IMR-90 (cell line): ENCODE results near the gene KRTAP10-1. TPM values are rescaled to one million over a fixed set of nuclear protein-coding genes. Genes with fewer than 3 reads are reported as not detected.

Source experiments
- ATAC-seq: fragments of 200-7000 bp; cut with Tn5 transposase; 2 replicates; pipeline ENCODE4 v1.9.1; 2020; ENCODE audit warnings: low read depth, mild to moderate bottlenecking, moderate library complexity
- BruUV-seq: library from RNA; stranded (reverse); fragments of 400-500 nt; replicated peaks from 2 replicates; lab custom pipeline; 2021; lab: Mats Ljungman, UMichigan
- CTCF ChIA-PET: fragments of 300-600 bp; formaldehyde crosslinking; extraction: SDS; loops from one replicate; lab custom pipeline; 2021; ENCODE audit warnings: antibody characterized with exemption; lab: Yijun Ruan, JAX
- POLR2A ChIA-PET: fragments of 300-600 bp; sonication (Branson Sonifier 250); formaldehyde crosslinking; loops from one replicate; lab custom pipeline; 2022; ENCODE audit warnings: antibody characterized with exemption; ENCODE audit not compliant: unreplicated experiment; lab: Charles Lee
- DNase-seq: peaks from one replicate; pipeline ENCODE4 v3.0.0; 2013
- H2AFZ ChIP-seq: replicated peaks from 2 replicates; pipeline ENCODE3; 2013; ENCODE audit warnings: low read length, mild to moderate bottlenecking; ENCODE audit not compliant: poor library complexity
- H2AK5ac ChIP-seq: 2 replicates; pipeline ENCODE4 v1.6.1; 2013; ENCODE audit warnings: low read depth, low read length, inconsistent platforms
- H2AK9ac ChIP-seq: replicated peaks from 2 replicates; pipeline ENCODE3; 2013; ENCODE audit warnings: mild to moderate bottlenecking, low read depth, low read length, moderate library complexity; ENCODE audit not compliant: poor library complexity
- H2BK120ac ChIP-seq: 2 replicates; pipeline ENCODE4 v1.6.1; 2013; ENCODE audit warnings: low read depth, low read length, inconsistent platforms
- H2BK15ac ChIP-seq: 3 replicates; pipeline ENCODE4 v1.6.1; 2013; ENCODE audit warnings: low read depth, low read length, inconsistent platforms
- H2BK20ac ChIP-seq: 2 replicates; pipeline ENCODE4 v1.6.1; 2013; ENCODE audit warnings: low read depth, mild to moderate bottlenecking, inconsistent platforms, low read length, moderate library complexity
- H2BK5ac ChIP-seq: 2 replicates; pipeline ENCODE4 v1.6.1; 2013; ENCODE audit warnings: mild to moderate bottlenecking, low read depth, low read length, inconsistent platforms; ENCODE audit not compliant: poor library complexity, severe bottlenecking
- H3K14ac ChIP-seq: replicated peaks from 2 replicates; pipeline ENCODE4 v1.6.1; 2013; ENCODE audit warnings: low read depth, low read length, inconsistent platforms
- H3K18ac ChIP-seq: 2 replicates; pipeline ENCODE4 v1.6.1; 2013; ENCODE audit warnings: low read depth, low read length, control low read depth
- H3K23ac ChIP-seq: 2 replicates; pipeline ENCODE4 v1.6.1; 2013; ENCODE audit warnings: low read depth, low read length, inconsistent platforms
- H3K27ac ChIP-seq: 2 replicates; pipeline ENCODE4 v1.5.1; 2013; ENCODE audit warnings: mild to moderate bottlenecking, control low read depth, low read length; ENCODE audit not compliant: insufficient read depth
- H3K27me3 ChIP-seq: 2 replicates; pipeline ENCODE4 v1.6.1; 2013; ENCODE audit warnings: low read length; ENCODE audit not compliant: control insufficient read depth, insufficient read depth
- H3K36me3 ChIP-seq: 2 replicates; pipeline ENCODE4 v1.6.1; 2013; ENCODE audit warnings: low read length, mixed read lengths; ENCODE audit not compliant: control insufficient read depth, insufficient read depth
- H3K4ac ChIP-seq: 2 replicates; pipeline ENCODE4 v1.6.1; 2013; ENCODE audit warnings: low read depth, low read length, inconsistent platforms
- H3K4me1 ChIP-seq: 2 replicates; pipeline ENCODE4 v1.6.1; 2013; ENCODE audit warnings: low read length, mixed read lengths; ENCODE audit not compliant: control insufficient read depth, insufficient read depth
- H3K4me2 ChIP-seq: 2 replicates; pipeline ENCODE4 v1.6.1; 2013; ENCODE audit warnings: low read depth, mild to moderate bottlenecking, control low read depth, low read length, moderate library complexity
- H3K4me3 ChIP-seq: 2 replicates; pipeline ENCODE4 v1.5.1; 2013; ENCODE audit warnings: low read depth, mild to moderate bottlenecking, control low read depth, low read length, moderate library complexity; ENCODE audit not compliant: insufficient read depth
- H3K56ac ChIP-seq: 2 replicates; pipeline ENCODE4 v1.6.1; 2013; ENCODE audit warnings: low read length, inconsistent platforms; ENCODE audit not compliant: insufficient read depth; ENCODE audit errors: extremely low read depth
- H3K79me1 ChIP-seq, 2 experiments: 2 replicates each; pipeline ENCODE4 v1.6.1; 2013; ENCODE audit warnings: low read length in 2 of 2, inconsistent platforms in 1 of 2, low read depth in 1 of 2
- H3K9ac ChIP-seq: 2 replicates; pipeline ENCODE4 v1.6.1; 2013; ENCODE audit warnings: low read depth, low read length, control low read depth
- H3K9me1 ChIP-seq: 2 replicates; pipeline ENCODE4 v1.6.1; 2013; ENCODE audit warnings: low read length, inconsistent platforms; ENCODE audit not compliant: insufficient read depth
- H3K9me3 ChIP-seq: 2 replicates; pipeline ENCODE4 v1.6.1; 2013; ENCODE audit warnings: low read length; ENCODE audit not compliant: control insufficient read depth, insufficient read depth
- H4K20me1 ChIP-seq: 2 replicates; pipeline ENCODE4 v1.6.1; 2013; ENCODE audit warnings: low read length, inconsistent platforms; ENCODE audit not compliant: insufficient read depth
- H4K5ac ChIP-seq: 2 replicates; pipeline ENCODE4 v1.6.1; 2013; ENCODE audit warnings: mild to moderate bottlenecking, low read depth, low read length, control low read depth
- H4K8ac ChIP-seq, 2 experiments: 2 replicates each; pipeline ENCODE4 v1.6.1; 2013; ENCODE audit warnings: low read depth in 2 of 2, low read length in 2 of 2, control low read depth in 1 of 2, inconsistent platforms in 1 of 2
- H4K91ac ChIP-seq: 2 replicates; pipeline ENCODE4 v1.6.1; 2013; ENCODE audit warnings: low read depth, low read length, inconsistent platforms; ENCODE audit not compliant: insufficient read depth
- CEBPB ChIP-seq: IDR thresholded peaks from 2 replicates; pipeline ENCODE4 v1.6.1; 2012; ENCODE audit warnings: low read depth, low read length, improper control_type of control experiment
- NFE2L2 ChIP-seq: fragments of 150-350 bp; IDR thresholded peaks from 2 replicates; pipeline ENCODE4 v1.6.1; 2016; ENCODE audit warnings: low read depth, mild to moderate bottlenecking, low read length
- WGBS, 2 experiments: methylation state at CpG; one replicate each; pipeline versions ENCODE4 v1.1.5 to v1.1.7; 2013; ENCODE audit warnings: missing lambda C conversion rate in 2 of 2; ENCODE audit not compliant: insufficient read length in 1 of 2; ENCODE audit errors: extremely low coverage in 2 of 2; 5-methylcytosine and 5-hydroxymethylcytosine counted together
- dilution Hi-C: fragments of 300-500 bp; cut with HindIII; formaldehyde crosslinking; loops from one replicate; pipeline ENCODE4 v1.14.3; 2018; ENCODE audit warnings: low sequenced_read_pairs; ENCODE audit not compliant: unreplicated experiment
- in situ Hi-C: fragments of 300-500 bp; cut with MboI; formaldehyde crosslinking; loops from 3 replicates; pipeline ENCODE4 v1.14.3; 2019; ENCODE audit warnings: low sequenced_read_pairs, inconsistent platforms, mixed read lengths
- intact Hi-C: fragments of 100-400 bp; cut with micrococcal nuclease; formaldehyde crosslinking; loops from 2 replicates; pipeline ENCODE4 v1.10.0; 2022
- polyA plus RNA-seq, 3 experiments: library from polyadenylated mRNA; depleted of rRNA; stranded (reverse); fragments of >200 nt; gene quantifications; 2 replicates each; pipeline ENCODE4 v1.2.3, GENCODE V29; 2012; ENCODE audit warnings: low replicate concordance in 1 of 3
- total RNA-seq: library from RNA; depleted of rRNA; stranded (reverse); fragments of >200 nt; gene quantifications from 2 replicates; pipeline ENCODE4 v1.2.3, GENCODE V29; 2012

Gene KRTAP10-1
- total and polyA plus RNA-seq, 2 of the 4 experiments (the other 2 are of a cell fraction), result not detected

DNA sequence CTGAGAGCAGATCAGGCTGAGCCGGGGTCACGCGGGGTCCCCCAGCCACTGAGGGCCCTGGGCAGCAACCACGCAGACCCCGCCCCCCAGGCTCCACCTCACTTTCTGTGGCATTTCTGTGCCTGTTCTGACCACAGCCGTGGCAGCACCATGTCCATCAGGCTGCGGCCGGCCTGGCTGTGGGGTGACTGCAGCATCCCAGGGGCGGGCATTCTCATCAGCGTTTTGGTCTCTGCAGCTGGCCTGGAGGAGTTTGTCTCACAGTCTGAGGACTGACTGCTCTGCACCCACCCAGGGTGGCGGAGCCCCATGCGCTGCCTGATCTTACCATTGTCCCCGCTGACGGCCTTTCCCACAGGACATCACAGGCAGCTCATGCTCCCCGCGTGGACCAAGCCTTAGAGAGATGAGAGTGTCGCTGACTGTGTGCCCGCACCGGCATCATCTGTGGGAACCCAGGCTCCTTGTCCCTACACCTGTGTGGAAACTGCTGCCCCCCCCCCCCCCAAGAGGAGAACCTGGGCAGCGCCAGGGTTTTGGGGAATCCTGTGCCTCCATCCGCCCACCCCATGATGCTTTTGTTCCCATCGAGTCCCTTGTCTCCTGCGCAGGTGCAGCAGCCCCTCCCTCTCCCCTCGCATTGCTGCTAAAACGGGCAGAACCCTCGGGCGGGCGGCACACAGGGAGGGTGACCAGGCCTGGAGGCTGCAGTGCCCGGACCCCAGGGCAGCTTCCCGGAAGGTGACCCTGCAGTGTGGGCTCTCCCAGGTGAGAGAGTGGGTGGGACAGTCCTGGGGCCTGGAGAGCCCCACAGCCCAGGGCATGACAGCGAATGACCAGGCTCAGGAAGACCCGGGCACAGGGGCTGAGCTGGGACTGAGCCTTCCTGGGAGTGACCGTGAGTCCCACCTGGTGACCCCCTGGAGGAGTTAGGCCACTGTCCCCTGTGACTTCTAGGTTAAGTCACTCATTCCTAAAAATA lies 1.8 kb downstream of the KRTAP10-1 start:
- no TSS peak for BruUV-seq
- H2BK120ac ChIP-seq, result no peak overlapping the region
- H3K79me1 ChIP-seq, result no peaks in the 10 kb centered on the region
- ChIA-PET CTCF (no interaction called here), POLR2A (no interaction called here)
- H3K9me1 ChIP-seq, result no peaks in the 10 kb centered on the region
- H2AFZ ChIP-seq, result no peak overlapping the region
- no peak overlapping the region for H3K9ac ChIP-seq
- H3K4ac ChIP-seq, result no peak overlapping the region
- in situ Hi-C loops (no loop called here), dilution Hi-C loops (no loop called here), intact Hi-C loops (no loop called here)
- H2BK20ac ChIP-seq, result no peak overlapping the region
- H3K4me3 ChIP-seq, result no peak overlapping the region
- H2AK5ac ChIP-seq, result no peak overlapping the region
- H3K56ac ChIP-seq, result no peak overlapping the region
- no peak overlapping the region for H2BK15ac ChIP-seq
- H4K91ac ChIP-seq, result no peak overlapping the region
- ATAC-seq, result no peak
- H3K4me2 ChIP-seq, result no peak overlapping the region
- no peak overlapping the region for H2BK5ac ChIP-seq
- H2AK9ac ChIP-seq, result no peak overlapping the region
- H3K4me1 ChIP-seq, result no peaks in the 10 kb centered on the region
- 0 out of 2 replicates have a peak, but pooled peaks cover 2% of the 10 kb centered on the region for H3K27me3 ChIP-seq
- 68% methylated on average over 11 of the region's 33 CpGs; no CpG with 5 or more reads in 1 of the 2 experiments for WGBS, 2 experiments
- TF ChIP-seq NFE2L2, result no peak
- no peak for TF ChIP-seq CEBPB
- H4K5ac ChIP-seq, result no peak overlapping the region
- peaks cover 2% of the 10 kb centered on the region; the same call in 1 of the 2 replicates for H3K9me3 ChIP-seq
- H4K8ac ChIP-seq, result no peak overlapping the region
- no peak overlapping the region for H3K14ac ChIP-seq
- H3K27ac ChIP-seq, result no peak overlapping the region
- no peak overlapping the region for H3K23ac ChIP-seq
- H3K18ac ChIP-seq, result no peak overlapping the region
- no peaks in the 10 kb centered on the region for H4K20me1 ChIP-seq
- no peaks in the 10 kb centered on the region for H3K36me3 ChIP-seq
- DNase-seq, result no peak
